ENCODE measurements around the gene PPP2CA.
"Not testable (repeated sequence)": the region's sequence is repeated elsewhere in the genome, so short reads cannot be mapped to it uniquely, and the experiment has no call there.

Gene PPP2CA

GRCh38 chr5:134245101-134245604 lies 19.3 kb upstream of the PPP2CA start:
- no peak for DNase-seq

GRCh38 chr5:134242146-134242545 lies 16.3 kb upstream of the PPP2CA start:
- DNase-seq, result no peak

DNA sequence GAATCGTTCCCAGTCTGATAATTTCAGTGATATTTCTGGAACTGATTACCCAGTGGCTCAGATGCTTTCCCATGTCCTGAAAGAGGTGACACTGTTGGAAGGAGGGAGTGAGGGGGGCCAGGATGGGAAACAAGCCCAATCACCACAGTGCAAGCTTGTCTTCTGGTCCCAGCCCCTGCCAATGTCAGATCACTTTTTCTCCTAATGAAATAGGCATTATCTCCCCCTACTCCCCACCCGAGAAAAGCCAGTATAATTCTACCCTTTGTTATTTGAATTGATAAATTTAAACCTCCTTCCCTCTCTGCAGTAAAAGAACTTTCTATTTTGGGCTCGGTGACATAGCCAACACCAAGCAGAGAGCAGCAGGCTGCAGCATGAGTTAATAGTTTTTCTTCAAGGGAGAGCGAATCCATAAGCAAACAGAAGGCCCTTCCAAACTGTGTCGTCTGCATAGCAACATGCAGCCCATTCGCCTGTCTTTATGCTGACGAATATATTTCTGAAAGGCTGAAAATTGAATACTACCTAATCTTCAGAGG lies 14.6 kb upstream of the PPP2CA start:
- DNase-seq, result no peak

DNA sequence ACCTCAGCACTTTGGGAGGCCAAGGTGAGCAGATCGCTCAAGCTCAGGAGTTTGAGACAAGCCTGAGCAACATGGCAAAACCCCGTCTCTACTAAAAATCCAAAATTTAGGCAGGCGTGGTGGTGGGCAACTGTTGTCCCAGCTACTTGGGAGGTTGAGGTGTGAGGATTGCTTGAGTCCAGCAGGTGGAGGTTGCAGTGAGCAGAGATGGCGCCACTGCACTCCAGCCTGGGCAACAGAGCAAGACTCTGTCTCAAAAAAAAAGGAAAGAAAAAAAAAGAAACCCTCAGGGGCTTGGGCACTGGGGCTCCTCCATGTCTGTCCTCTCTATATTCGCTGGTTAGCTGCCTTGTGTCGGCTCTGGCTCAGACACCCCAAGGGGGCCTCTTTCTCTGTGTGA lies 10.9 kb upstream of the PPP2CA start:
- no peak for DNase-seq

DNA sequence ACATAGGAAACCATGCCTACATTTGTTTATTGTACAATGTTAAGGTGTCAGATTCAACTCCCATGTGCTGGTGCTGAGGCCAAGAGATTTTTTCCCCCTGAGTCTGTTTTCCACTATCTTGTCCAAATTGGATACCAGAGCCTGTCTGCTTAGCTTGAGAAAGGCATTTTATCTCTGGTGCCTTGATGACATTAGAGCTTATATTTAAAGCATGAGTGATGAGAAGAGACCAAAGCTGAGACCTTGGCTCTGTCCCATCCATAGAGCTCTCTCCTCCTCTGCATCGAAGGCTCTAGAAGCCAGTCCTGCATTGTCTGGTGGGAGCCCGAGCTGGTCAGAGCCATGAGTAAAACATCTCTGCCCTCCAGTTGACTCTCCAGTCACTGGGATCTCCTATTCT lies 10.4 kb upstream of the PPP2CA start:
- no peak for DNase-seq

DNA sequence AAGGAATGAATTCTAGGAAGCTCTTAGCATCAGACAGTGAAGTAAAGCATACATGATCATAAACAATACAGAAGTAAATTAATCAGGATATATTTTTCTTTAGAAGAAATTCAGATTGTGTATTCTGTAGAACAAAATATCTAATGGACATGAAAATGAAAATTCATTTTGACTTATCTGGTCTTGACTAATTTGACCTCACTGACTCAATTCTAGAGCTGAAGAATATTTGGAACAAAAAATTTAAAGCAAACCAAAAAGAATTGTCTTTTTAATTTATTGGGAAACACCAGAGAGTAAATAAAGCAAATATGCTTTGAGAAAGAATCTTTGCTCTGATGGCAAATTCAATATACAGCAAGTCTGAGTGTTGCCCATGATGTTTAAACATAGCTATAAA lies 2.8 kb upstream of the PPP2CA start:
- DNase-seq, result no peak

- no peak for DNase-seq
These were observed 1.9 kb upstream of the PPP2CA start for GRCh38 chr5:134227776-134228175.

DNA sequence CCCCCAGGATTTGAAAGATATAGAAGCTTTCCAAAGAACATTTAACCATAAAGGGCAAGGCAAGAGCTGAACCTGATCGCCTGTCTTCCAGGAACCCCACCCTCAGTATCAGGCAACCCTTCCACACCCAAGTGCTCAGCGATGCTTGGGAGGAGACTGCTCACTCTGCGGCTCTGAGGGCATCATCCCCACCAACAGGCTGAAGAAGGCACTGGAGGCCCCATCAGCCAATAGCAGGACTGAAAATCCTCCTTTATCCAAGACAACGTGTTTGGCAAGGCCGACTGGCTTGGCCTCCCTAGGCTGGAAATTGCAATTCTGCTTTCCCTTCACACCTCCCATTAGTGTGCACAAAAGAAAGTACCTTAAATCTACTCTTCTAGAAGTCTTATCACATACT lies 1.4 kb upstream of the PPP2CA start:
- no peak for DNase-seq

GRCh38 chr5:134226441-134227192 lies 744 bp upstream of the PPP2CA start:
- no peak for DNase-seq

GRCh38 chr5:134224888-134225779 lies 739 bp downstream of the PPP2CA start:
- DNase-seq, result peak; percentile 42

GRCh38 chr5:134223406-134224248 lies 2.2 kb downstream of the PPP2CA start:
- DNase-seq, result no peak

DNA sequence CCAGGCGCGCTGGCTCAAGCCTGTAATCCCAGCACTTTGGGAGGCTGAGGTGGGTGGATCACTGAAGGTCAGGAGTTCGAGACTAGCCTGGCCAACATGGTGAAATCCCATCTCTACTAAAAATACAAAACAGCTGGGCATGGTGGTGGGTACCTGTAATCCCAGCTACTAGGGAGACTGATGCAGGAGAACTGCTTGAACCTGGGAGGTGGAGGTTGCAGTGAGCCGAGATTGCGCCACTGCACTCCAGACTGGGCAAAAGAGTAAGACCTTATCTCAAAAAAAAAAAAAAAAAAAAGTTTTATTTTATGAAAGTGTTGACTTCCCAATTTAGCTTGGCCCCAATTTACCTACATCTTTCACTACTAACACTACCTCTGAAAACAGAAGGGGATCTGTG lies 4.2 kb downstream of the PPP2CA start:
- DNase-seq, result not testable (repeated sequence)

DNA sequence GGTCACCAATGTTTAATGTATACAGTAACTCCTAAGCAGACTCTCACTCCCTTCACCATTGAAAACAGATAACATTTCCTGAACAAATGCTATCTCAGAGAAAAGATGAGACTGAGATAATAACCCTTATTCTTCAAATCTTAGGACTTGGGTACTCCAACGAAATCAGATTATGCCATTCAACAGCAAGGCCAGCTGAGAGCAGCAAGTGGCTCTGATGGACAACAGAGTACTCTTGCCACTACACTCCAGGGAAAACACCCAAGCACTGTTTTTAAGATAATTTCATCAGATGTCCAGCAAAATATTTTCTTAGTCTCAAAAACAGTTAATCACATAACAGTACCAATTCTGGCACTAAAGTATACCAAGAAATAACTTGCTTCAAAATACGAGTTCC lies 10.1 kb downstream of the PPP2CA start:
- DNase-seq, result no peak

DNA sequence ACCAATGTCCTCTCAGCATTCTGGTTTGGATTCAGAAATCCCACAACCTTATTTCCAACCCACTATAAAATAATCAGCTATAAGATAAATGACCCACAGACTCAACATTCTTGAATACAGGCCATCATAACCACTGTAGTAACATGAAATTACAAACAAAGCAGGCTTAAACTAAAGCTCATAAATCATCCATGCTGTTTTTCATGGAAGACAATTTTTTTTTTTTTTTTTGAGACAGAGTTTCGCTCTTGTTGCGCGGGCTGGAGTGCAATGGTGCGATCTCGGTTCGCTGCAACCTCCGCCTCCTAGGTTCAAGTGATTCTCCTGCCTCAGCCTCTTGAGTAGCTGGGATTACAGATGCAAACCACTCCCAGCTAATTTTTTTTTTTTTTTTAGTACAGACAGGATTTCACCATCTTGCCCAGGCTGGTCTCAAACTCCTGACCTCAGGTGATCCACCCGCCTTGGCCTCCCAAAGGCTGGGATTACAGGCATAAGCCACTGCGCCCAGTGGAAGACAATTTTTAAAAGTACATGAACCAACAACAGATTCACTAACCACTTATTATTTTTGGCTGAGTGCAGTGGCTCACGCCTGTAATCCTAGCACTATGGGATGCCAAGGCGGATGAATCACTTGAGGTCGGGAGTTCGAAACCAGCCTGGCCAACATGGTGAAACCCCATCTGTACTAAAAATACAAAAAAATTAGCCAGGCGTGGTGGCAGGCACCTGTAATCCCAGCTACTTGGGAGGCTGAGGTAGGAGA lies 14.4 kb downstream of the PPP2CA start:
- DNase-seq, result not testable (repeated sequence)

DNA sequence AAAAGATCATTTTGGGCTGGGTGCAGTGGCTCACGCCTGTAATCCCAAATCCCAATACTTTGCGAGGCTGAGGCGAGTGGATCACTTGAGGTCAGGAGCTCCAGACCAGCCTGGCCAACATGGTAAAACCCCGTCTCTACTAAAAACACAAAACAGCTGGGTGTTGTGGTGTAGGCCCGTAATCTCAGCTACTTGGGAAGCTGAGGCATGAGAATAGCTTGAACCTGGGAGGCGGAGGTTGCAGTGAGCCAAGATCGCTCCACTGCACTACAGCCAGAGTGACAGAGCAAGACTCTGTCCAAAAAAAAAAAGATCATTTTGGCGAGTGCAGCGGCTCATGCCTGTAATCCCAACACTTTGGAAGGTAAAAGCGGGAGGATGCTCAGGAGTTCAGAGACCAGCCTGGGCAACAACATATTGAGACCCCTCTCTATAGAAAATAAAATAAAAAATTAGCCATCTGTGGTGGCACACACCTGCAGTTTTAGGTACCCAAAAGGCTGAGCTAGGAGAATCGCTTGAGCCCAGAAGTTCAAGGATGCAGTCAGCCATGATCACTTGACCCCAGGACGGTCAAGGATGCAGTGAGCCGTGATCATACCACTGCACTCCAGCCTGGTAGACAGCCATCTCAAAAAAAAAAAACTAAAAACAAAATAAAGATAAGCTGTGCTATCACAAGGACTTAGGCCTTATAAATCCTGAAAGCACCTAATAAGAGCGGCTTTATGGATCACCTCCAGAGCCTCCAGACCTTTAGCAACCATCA lies 16.2 kb downstream of the PPP2CA start:
- no peak for DNase-seq

DNA sequence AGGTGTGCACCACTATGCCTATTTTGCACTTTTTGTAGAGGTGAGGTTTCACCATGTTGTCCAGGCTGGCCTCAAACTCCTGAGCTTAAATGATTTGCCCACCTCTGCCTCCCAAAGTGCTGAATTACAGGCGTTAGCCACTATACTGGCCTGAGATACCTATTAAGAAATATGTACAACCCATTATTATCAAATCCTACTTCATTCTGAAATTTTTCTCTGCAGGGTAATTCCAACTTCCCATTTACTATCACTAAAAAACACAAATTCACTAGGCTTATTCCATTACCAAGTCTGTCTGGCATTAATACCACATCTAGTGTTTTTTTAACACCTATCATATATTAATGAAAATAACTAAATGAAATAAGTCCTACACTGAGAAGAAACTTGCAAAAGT lies 18.2 kb downstream of the PPP2CA start:
- no peak for DNase-seq

DNA sequence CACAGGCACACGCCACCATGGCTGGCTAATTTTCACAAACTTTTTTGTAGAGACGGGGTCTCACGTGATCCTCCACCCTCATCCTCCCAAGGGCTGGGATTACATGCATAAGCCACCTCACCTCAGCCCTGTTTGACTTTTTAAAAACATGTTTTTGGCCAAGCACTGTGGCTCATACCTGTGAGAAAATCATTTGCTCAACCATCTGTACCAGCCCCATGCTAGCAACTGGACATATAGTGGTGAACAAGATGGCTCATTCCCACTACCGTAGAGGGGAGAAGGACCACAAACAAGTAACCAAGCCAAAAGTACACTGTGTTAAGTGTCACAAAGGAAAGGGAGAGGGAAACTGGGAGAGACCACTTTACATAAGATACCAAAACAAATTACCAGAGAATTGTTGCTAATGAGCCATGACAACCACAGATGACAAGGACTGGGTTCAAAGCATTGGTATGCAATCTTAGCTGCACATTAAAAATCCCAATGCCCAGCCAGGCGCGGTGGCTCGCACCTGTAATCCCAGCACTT lies 19.2 kb downstream of the PPP2CA start:
- no peak for DNase-seq

DNA sequence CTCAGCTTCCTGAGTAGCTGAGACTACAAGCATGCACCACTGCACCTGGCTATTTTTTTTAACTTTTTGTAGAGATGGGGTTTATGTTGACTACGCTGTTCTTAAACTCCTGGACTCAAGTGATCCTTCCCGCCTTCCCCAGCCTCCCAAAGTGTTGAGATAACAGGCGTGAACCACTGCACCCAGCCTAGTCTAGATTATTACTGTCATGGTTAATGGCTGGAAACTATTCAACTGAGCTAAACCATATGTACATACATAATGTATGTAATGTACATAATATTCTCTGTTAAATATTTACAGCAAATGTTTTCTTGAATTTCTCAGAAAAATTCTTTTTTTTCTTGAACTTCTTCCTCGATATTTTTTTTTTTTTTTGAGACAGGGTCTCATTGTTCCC lies 21.3 kb downstream of the PPP2CA start:
- DNase-seq, result no peak

DNA sequence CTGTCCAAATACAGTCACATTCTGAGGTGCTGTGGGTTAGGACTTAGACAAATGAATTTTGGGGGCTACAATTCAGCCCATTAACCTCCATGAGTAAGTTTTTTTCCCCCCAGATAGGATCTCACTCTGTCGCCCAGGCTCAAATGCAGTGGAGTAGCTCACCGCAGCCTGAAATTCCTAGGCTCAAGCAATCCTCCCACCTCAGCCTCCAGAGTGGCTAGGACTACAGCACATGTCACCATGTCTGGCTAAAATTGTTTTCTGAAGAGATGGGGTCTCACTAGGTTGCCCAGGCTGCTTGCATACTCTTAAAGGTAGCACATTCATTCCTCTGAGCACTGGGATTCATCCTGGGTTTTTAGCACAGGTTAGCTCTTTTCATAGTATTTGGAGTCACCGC lies 22.2 kb downstream of the PPP2CA start:
- no peak for DNase-seq

DNA sequence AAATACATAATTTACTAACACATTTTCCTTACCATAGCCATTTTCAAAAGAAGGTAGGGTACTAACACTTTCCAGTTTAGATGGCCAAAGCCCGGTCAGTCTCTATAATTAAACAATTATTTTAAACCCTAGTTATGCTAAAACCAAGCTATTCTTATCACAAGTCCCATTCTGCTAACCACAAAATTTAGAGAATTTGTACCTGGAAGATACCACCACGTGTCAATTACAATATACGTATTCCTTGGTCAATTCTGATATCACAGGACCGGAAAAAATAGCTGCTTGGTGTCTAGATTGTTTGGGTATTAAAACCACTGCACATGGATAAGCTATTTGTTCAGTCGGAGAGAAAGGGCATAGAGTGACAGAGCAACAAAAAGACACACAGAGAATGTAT lies 30.2 kb downstream of the PPP2CA start:
- no peak for DNase-seq

DNA sequence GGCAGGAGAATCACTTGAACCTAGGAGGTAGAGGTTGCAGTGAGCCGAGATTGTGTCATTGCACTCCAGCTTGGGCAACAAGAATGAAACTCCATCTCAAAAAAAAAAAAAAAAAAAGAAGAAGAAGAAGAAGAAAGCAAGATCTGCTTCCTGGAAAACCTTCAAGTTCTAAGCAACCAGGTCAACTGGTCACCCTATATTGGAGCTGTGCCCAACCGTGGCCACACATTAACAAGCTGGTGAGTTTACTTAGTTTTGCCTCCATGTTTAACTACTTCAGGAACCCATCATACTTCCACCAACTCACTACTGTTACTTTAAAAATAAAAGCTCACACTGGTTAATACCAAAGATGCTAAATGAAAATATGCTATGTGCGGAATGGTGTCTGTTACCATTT lies 36.8 kb downstream of the PPP2CA start:
- no peak for DNase-seq
